Esophagus muscularis mucosa (tissue), 3 donors: ENCODE data around the gene TJP1.

Source experiments
- CTCF ChIP-seq, 3 experiments: fragments of 200-600 bp in 2 of 3; fragments of 450-650 bp in 1 of 3; sonication (generic) in 2 of 3; IDR thresholded peaks; one replicate each; pipeline ENCODE4 v1.5.1; 2017 to 2019; ENCODE audit warnings: antibody characterized with exemption in 3 of 3, mild to moderate bottlenecking in 2 of 3, moderate library complexity in 1 of 3
- POLR2A ChIP-seq: fragments of 450-650 bp; IDR thresholded peaks from one replicate; pipeline ENCODE4 v1.6.1; 2017; ENCODE audit warnings: antibody characterized with exemption, moderate library complexity, mild to moderate bottlenecking, low read depth
- POLR2AphosphoS5 ChIP-seq, 2 donors: sonication (generic); formaldehyde crosslinking; IDR thresholded peaks; one replicate each; pipeline ENCODE4 v1.6.1; 2017; ENCODE audit warnings: antibody characterized with exemption in 2 of 2

- no peak for TF ChIP-seq POLR2AphosphoS5 (IDR thresholded peaks at IDR 0.05)
- no peak for TF ChIP-seq CTCF (IDR thresholded peaks at IDR 0.05)
- TF ChIP-seq POLR2A = no peak
These were observed 98.2 kb downstream of the TJP1 start for GRCh38 chr15:29724026-29724425.
